Measurements from ENCODE around the gene PIERCE2. TPM values are rescaled to one million over a fixed set of nuclear protein-coding genes. Genes with fewer than 3 reads are reported as not detected.
A peak's percentile ranks its signal among the peaks of the same experiment; 100 is the strongest.
"Not testable (repeated sequence)": the region's sequence is repeated elsewhere in the genome, so short reads cannot be mapped to it uniquely, and the experiment has no call there.

PIERCE2 gene
- total and polyA plus RNA-seq, 4 experiments from 2014 or later, result 0.30 to 0.75 TPM; not detected in 2

DNA sequence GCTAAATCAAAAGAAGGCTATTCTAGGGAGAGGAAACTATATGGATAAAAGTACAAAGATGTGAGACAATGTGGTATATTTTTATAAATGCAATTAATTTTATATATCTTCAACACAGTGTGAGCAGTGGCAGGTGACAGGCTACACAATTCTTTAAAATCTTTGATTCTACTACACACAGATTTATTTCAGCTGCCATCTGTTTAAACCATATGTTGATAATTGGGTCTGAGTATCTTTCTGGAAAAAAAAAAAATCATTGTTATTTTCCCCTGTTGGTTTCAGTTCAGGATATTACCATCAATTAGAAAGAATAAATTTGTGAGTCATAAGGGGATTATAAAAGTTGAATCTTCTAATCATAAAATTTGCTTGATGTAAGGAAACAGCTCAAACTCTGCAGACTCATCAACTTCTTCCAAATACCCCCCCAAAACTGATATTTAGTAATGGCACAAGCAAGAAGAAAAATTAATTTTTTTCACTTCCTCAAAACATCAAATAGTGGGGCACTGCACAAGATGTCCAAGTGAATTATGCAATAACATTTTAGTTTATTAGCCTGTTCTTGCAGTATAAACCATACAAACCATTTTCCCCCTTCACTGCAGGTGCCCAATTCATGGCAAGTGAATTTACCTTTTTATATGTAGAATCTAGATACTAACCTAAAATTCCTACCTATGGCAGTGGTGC lies 12.0 kb downstream of the PIERCE2 start:
- Mint-ChIP-seq H3K27ac (peak overlapping the region in 1 of 7 donors; percentile 19), H3K4me3 (no peak overlapping the region), H3K36me3 (no peaks in the 10 kb centered on the region), H3K9me3 (no peaks in the 10 kb centered on the region), H3K4me1 (no peaks in the 10 kb centered on the region), H3K27me3 (no peaks in the 10 kb centered on the region)
- no peak for DNase-seq
- ChIA-PET CTCF (ENCODE audit: partially characterized antibody) (interaction anchor here (2.2 to 2.5 kb wide), 2 partner anchors 12 to 19 kb away, joined by 10 to 14 read pairs; partner anchors contain the start of genes CCPG1 and PIERCE2), POLR2A (ENCODE audit: partially characterized antibody) (no interaction called here)
- no peak overlapping the region for H3K4me3 ChIP-seq (ENCODE audit: low read length in 2 of 2)
- H3K4me1 ChIP-seq (ENCODE audit: insufficient read depth, low read length), result no peaks in the 10 kb centered on the region
- no peaks in the 10 kb centered on the region for H3K9me3 ChIP-seq (ENCODE audit: control insufficient read depth in 1 of 2, low read length in 2 of 2)
- no peak overlapping the region for H3K27ac ChIP-seq (ENCODE audit: low read depth, low read length)
- no peaks in the 10 kb centered on the region for H3K27me3 ChIP-seq (ENCODE audit: insufficient read depth, low read length)
- intact Hi-C loops (cut with micrococcal nuclease), result no loop called here
- no peaks in the 10 kb centered on the region for H3K36me3 ChIP-seq (ENCODE audit: insufficient read depth, low read length)

DNA sequence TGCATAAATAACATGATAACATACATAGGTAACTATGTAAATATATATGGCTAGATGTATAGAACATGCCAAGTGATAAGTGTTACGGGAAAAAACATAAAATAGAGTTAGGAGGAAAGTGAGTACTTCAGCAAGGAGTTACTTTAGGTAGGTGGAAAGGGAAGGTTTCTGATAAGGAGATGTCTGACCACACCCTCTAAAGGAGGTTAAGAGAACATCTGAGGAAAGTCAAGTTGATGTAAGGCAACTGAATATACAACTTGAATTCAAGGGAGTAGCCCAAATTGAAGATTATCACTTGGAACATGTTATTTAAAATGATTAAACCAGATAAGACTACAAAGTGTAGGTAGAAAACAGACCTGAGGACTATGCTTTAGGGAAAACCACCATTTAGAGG lies 13.8 kb downstream of the PIERCE2 start:
- no peaks in the 10 kb centered on the region for H3K36me3 Mint-ChIP-seq
- ChIA-PET POLR2A (ENCODE audit: partially characterized antibody) (no interaction called here), CTCF (ENCODE audit: partially characterized antibody) (interaction anchor here (1.1 to 1.7 kb wide), 2 partner anchors 13 to 17 kb away, joined by 4 to 10 read pairs; no protein-coding TSS in a partner anchor)
- Histone ChIP-seq H3K27ac (ENCODE audit: low read depth, low read length) (no peak overlapping the region), H3K4me3 (ENCODE audit: low read length in 2 of 2) (no peak overlapping the region), H3K4me1 (ENCODE audit: insufficient read depth, low read length) (no peaks in the 10 kb centered on the region), H3K9me3 (ENCODE audit: control insufficient read depth in 1 of 2, low read length in 2 of 2) (no peaks in the 10 kb centered on the region), H3K27me3 (ENCODE audit: insufficient read depth, low read length) (no peaks in the 10 kb centered on the region), H3K36me3 (ENCODE audit: insufficient read depth, low read length) (no peaks in the 10 kb centered on the region)
- peak overlapping the region in 1 of 8 donors; percentile 4 for H3K4me3 Mint-ChIP-seq
- intact Hi-C loops (cut with micrococcal nuclease), result no loop called here
- DNase-seq, result no peak
- no peaks in the 10 kb centered on the region for H3K9me3 Mint-ChIP-seq
- H3K4me1 Mint-ChIP-seq, result no peaks in the 10 kb centered on the region
- H3K27ac Mint-ChIP-seq, result no peak overlapping the region
- H3K27me3 Mint-ChIP-seq, result no peaks in the 10 kb centered on the region

- Mint-ChIP-seq H3K4me3 (no peak overlapping the region), H3K4me1 (peaks cover 3 to 7% (median 5%) of the 10 kb centered on the region in 4 donors), H3K36me3 (no peaks in the 10 kb centered on the region), H3K27ac (no peak overlapping the region), H3K27me3 (peaks cover 0 to 1% of the 10 kb centered on the region in 2 donors), H3K9me3 (no peaks in the 10 kb centered on the region)
- H3K36me3 ChIP-seq (ENCODE audit: insufficient read depth, low read length), result no peaks in the 10 kb centered on the region
- no peak overlapping the region for H3K27ac ChIP-seq (ENCODE audit: low read depth, low read length)
- H3K4me3 ChIP-seq (ENCODE audit: low read length in 2 of 2), result no peak overlapping the region
- no peaks in the 10 kb centered on the region for H3K9me3 ChIP-seq (ENCODE audit: control insufficient read depth in 1 of 2, low read length in 2 of 2)
- DNase-seq, result peak in 4 of 5 donors; percentile 23 to 36 (median 30)
- peaks cover 4% of the 10 kb centered on the region for H3K4me1 ChIP-seq (ENCODE audit: insufficient read depth, low read length)
- intact Hi-C loops (cut with micrococcal nuclease), result loop anchor here (1.0 to 5.0 kb wide), 5 partner anchors 27 to 1473 kb away; partner anchors contain the start of genes CCPG1, PIERCE2 and RSL24D1
- ChIA-PET POLR2A (ENCODE audit: partially characterized antibody) (no interaction called here), CTCF (ENCODE audit: partially characterized antibody) (interaction anchor here (0.6 to 3.4 kb wide), 25 partner anchors 9 to 1472 kb away, joined by 3 to 30 read pairs (median 4); partner anchors contain the start of genes CCPG1 and PIERCE2)
- H3K27me3 ChIP-seq (ENCODE audit: insufficient read depth, low read length), result no peaks in the 10 kb centered on the region
Observed at GRCh38 chr15:55434989-55435825, 26.9 kb downstream of the PIERCE2 start.

- CTCF ChIA-PET (ENCODE audit: partially characterized antibody), result interaction anchor here (1.3 kb wide), 1 partner anchor 35 kb away, joined by 3 read pairs; the partner anchor contains the start of genes CCPG1 and PIERCE2
- H3K4me1 Mint-ChIP-seq; H3K36me3 Mint-ChIP-seq; H3K27ac ChIP-seq (ENCODE audit: low read depth, low read length); H3K36me3 ChIP-seq (ENCODE audit: insufficient read depth, low read length); intact Hi-C loops (cut with micrococcal nuclease); H3K27me3 Mint-ChIP-seq; H3K4me3 ChIP-seq (ENCODE audit: low read length in 2 of 2); H3K9me3 Mint-ChIP-seq; H3K9me3 ChIP-seq (ENCODE audit: control insufficient read depth in 1 of 2, low read length in 2 of 2); POLR2A ChIA-PET (ENCODE audit: partially characterized antibody); H3K4me3 Mint-ChIP-seq; H3K27me3 ChIP-seq (ENCODE audit: insufficient read depth, low read length); DNase-seq; H3K27ac Mint-ChIP-seq; H3K4me1 ChIP-seq (ENCODE audit: insufficient read depth, low read length): not testable (repeated sequence)
Observed at GRCh38 chr15:55443141-55443540, 34.8 kb downstream of the PIERCE2 start.

DNA sequence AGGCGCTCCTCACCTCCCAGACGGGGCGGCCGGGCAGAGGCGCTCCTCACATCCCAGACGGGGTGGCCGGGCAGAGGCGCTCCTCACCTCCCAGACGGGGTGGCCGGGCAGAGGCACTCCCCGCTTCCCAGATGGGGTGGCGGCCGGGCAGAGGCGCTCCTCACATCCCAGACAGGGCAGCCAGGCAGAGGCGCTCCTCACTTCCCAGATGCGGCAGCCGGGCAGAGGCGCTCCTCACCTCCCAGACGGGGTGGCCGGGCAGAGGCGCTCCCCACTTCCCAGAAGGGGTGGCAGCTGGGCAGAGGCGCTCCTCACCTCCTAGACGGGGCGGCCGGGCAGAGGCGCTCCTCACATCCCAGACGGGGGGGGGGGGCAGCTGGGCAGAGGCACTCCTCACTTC lies 37.6 kb downstream of the PIERCE2 start:
- intact Hi-C loops (cut with micrococcal nuclease); H3K4me1 Mint-ChIP-seq; H3K36me3 Mint-ChIP-seq; H3K9me3 ChIP-seq (ENCODE audit: control insufficient read depth in 1 of 2, low read length in 2 of 2); H3K4me3 ChIP-seq (ENCODE audit: low read length in 2 of 2); DNase-seq; H3K27me3 ChIP-seq (ENCODE audit: insufficient read depth, low read length); CTCF ChIA-PET (ENCODE audit: partially characterized antibody); H3K36me3 ChIP-seq (ENCODE audit: insufficient read depth, low read length); POLR2A ChIA-PET (ENCODE audit: partially characterized antibody); H3K9me3 Mint-ChIP-seq; H3K27ac Mint-ChIP-seq; H3K27ac ChIP-seq (ENCODE audit: low read depth, low read length); H3K27me3 Mint-ChIP-seq; H3K4me1 ChIP-seq (ENCODE audit: insufficient read depth, low read length); H3K4me3 Mint-ChIP-seq: not testable (repeated sequence)

- H3K4me1 ChIP-seq (ENCODE audit: insufficient read depth, low read length); H3K9me3 Mint-ChIP-seq; H3K4me3 Mint-ChIP-seq; intact Hi-C loops (cut with micrococcal nuclease); H3K36me3 Mint-ChIP-seq; H3K27me3 ChIP-seq (ENCODE audit: insufficient read depth, low read length); H3K9me3 ChIP-seq (ENCODE audit: control insufficient read depth in 1 of 2, low read length in 2 of 2); H3K27ac ChIP-seq (ENCODE audit: low read depth, low read length); H3K27me3 Mint-ChIP-seq; CTCF ChIA-PET (ENCODE audit: partially characterized antibody); POLR2A ChIA-PET (ENCODE audit: partially characterized antibody); H3K27ac Mint-ChIP-seq; DNase-seq; H3K4me1 Mint-ChIP-seq; H3K36me3 ChIP-seq (ENCODE audit: insufficient read depth, low read length); H3K4me3 ChIP-seq (ENCODE audit: low read length in 2 of 2): not testable (repeated sequence)
Observed at GRCh38 chr15:55446379-55447029, 38.2 kb downstream of the PIERCE2 start.

- H3K9me3 ChIP-seq (ENCODE audit: control insufficient read depth in 1 of 2, low read length in 2 of 2); H3K27me3 Mint-ChIP-seq; CTCF ChIA-PET (ENCODE audit: partially characterized antibody); H3K4me1 ChIP-seq (ENCODE audit: insufficient read depth, low read length); H3K27me3 ChIP-seq (ENCODE audit: insufficient read depth, low read length); H3K36me3 ChIP-seq (ENCODE audit: insufficient read depth, low read length); POLR2A ChIA-PET (ENCODE audit: partially characterized antibody); intact Hi-C loops (cut with micrococcal nuclease); H3K27ac ChIP-seq (ENCODE audit: low read depth, low read length); H3K4me1 Mint-ChIP-seq; DNase-seq; H3K36me3 Mint-ChIP-seq; H3K27ac Mint-ChIP-seq; H3K9me3 Mint-ChIP-seq; H3K4me3 Mint-ChIP-seq; H3K4me3 ChIP-seq (ENCODE audit: low read length in 2 of 2): not testable (repeated sequence)
Observed at GRCh38 chr15:55447030-55447394, 38.7 kb downstream of the PIERCE2 start.

All from CD4-positive, alpha-beta memory T cell (primary cell).